GM19023 (cell line): ENCODE data around the gene ACSS2.

Source experiments
- ATAC-seq: cut with Tn5 transposase; IDR thresholded peaks from one replicate; pipeline ENCODE4 v1.9.1; 2021; ENCODE audit warnings: mild to moderate bottlenecking, moderate library complexity; ENCODE audit not compliant: unreplicated experiment

The ACSS2 gene

GRCh38 chr20:34945315-34946077 lies 69.1 kb downstream of the ACSS2 start:
- ATAC-seq, result no peak

- no peak for ATAC-seq
Observed at GRCh38 chr20:34946661-34947060, 70.2 kb downstream of the ACSS2 start.

GRCh38 chr20:34947336-34947735 lies 70.9 kb downstream of the ACSS2 start:
- no peak for ATAC-seq

DNA sequence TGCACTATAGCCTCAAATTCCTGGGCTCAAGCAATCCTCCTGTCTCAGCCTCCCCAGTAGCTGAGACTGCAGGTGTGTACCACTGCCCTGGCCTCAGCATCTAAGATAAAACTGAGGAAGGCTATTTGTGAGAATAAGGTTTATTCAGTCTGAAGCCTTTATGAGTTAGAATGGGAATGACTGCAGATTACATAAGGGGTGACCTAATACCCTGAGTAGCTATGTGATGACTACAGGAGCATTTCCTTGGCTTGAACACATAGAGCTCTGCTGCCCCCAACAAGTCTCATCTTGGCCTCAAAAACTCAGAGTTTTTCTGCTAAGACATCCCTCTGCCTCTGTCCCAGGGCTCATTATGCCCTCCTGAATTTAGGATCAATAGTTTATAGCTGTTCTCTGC lies 71.6 kb downstream of the ACSS2 start:
- ATAC-seq, result no peak

DNA sequence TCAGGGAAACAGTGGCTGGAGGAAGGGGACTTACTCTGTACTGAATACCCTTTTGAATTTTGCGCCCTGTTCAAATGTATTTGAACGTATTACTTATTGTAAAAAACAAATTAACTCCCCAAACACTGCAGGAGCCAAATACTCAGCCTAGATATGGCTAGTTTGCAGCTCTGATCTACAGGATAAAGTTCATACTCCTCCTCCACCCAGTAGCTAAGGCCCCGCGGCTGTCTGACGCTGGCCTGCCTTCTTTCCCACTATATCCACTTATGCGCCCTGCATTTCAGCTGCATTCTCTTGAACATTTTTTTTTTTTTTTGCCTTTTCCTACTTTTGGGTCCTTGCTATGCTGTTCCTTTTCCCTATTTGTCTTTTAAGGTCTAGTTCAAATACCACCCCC lies 72.7 kb downstream of the ACSS2 start:
- ATAC-seq, result no peak

GRCh38 chr20:34951252-34951651 lies 74.8 kb downstream of the ACSS2 start:
- no peak for ATAC-seq

GRCh38 chr20:34951652-34952051 lies 75.2 kb downstream of the ACSS2 start:
- ATAC-seq, result no peak

GRCh38 chr20:34952671-34953070 lies 76.3 kb downstream of the ACSS2 start:
- no peak for ATAC-seq

GRCh38 chr20:34953960-34954359 lies 77.5 kb downstream of the ACSS2 start:
- ATAC-seq, result no peak

DNA sequence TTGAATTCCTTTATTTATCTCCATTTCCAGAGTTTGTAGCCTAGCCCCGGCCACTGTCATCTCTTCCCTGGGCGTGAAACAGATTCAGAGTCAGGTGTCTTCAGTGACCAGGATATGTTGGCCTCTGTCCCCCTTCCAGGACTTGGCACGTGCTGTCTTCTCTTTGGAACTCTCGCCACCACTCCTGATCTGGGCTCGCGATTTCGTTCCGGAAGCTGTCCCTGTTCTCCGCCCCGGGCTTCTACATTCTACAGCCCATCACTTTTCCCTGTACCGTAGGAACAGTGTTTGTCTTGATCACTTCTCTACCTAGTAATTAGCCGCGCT lies 78.5 kb downstream of the ACSS2 start:
- no peak for ATAC-seq

DNA sequence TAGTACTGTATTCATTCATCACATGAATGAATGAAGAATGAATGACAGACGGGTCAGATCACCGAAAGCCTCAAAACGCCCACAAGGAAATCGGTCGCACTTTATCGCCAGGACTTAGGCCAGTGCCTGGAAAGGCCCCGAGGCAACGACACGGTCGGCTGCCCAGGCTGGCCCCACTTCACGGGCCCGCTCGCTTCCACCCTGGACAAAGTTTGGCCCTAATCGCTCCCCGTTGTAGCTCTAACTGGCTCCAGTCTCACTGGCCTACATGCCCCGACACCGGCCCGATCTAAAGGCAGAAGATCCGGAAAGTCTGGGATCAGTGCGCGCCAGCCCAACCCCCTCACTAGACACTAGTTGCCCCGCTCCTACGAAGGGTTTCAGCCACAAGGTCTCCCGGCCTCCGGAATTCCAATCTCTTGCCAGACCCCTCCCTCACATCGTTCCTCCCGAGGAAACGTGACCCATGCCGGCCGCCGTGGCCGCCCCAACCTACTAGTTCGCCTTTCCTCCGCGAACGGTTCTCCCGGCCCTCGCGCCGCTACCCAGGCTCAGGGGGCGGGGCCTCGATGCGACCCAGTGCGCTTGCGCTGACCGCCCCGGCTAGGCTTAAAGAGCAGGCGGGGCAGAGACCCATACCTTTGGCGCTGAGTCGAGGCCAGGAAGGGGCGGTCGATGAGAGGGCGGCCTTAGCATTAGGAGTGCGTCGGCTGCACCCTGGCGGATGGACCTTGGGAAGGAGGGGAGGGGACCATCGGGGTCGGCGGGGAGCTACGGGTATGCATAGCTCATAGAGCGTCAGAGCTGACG lies 79.0 kb downstream of the ACSS2 start, which contains the start of the genes GSS and MYH7B:
GSS (minus strand) TSS at position 576 of the 810 bp plus-strand sequence. CDS start 3,954 bp downstream, outside the sequence.
MYH7B (plus strand) TSS at position 638 of the 810 bp plus-strand sequence. CDS start 22,138 bp downstream, outside the sequence.
- peak; percentile 91 for ATAC-seq

GRCh38 chr20:34956041-34956458 lies 79.6 kb downstream of the ACSS2 start:
- no peak for ATAC-seq

DNA sequence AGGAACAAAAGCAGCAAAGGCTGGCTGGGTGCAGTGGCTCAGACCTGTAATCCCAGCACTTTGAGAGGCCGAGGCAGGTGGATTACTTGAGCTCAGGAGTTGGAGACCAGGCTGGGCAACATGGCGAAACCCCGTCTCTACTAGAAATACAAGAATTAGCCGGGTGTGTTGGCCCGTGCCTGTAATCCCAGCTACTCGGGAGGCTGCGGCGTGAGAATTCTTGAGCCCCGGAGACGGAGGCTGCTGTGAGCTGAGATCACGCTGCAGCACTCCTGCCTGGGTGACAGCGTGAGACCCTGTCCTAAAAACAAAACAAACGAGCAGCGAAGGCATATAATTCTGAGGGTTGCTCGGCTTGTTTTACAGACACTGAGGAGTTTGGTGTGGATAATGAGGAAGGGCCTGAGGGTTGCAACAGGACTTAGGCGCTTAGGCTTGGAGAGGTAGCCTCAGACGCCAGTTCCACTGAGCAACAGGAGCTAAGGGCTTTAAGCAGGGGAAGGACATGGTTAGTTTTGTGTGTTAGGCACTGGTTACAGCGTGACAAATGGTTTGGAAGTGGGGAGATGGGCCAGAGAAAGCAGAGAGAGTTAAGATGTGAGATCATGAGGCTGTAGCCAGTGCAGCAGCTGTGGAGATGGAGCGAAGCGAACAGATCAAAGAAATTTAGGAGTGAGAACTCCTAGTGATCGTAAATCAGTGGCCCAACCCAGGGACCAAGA lies 80.5 kb downstream of the ACSS2 start:
- ATAC-seq, result no peak

- ATAC-seq, result no peak
Observed at GRCh38 chr20:34964486-34964885, 88.1 kb downstream of the ACSS2 start.

DNA sequence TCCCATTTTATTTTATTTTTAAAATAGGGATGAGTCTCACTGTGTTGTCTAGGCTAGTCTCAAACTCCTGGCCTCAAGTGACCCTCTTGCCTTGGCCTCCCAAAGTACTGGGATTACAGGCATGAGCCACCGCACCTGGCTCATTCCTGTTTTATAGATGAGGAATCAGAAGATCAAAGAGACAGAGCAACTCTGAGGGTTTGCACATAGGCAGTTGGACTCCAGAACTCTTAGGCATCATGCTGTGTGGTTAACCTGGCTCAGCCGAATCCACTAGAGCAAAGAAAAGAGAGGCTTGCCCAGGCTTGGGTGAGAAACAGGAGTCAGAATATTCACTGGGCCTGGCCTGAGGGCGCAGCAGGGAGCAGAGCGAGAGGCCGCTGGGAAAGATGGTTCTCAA lies 88.6 kb downstream of the ACSS2 start:
- ATAC-seq, result no peak

DNA sequence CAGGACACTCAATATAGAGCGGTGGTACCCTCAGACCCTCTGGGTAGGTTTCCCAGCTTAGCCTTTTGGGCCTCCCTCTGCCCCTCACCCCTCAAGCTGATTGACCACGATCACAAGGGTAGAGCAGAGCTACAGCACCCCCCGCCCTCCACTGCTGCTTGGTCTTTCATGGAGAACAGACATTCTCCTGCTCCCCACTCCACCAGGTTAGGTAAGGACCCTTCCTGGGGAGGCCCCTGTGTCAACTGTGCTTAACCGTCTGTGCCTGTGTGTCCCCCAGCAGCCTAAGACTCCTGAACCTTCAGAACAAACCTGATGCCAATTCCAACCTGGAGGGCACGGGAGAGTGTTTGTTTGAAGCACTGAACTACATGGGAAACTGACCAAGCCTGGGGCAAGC lies 91.0 kb downstream of the ACSS2 start:
- ATAC-seq, result no peak

- no peak for ATAC-seq
Observed at GRCh38 chr20:34968042-34968775, 91.8 kb downstream of the ACSS2 start.

DNA sequence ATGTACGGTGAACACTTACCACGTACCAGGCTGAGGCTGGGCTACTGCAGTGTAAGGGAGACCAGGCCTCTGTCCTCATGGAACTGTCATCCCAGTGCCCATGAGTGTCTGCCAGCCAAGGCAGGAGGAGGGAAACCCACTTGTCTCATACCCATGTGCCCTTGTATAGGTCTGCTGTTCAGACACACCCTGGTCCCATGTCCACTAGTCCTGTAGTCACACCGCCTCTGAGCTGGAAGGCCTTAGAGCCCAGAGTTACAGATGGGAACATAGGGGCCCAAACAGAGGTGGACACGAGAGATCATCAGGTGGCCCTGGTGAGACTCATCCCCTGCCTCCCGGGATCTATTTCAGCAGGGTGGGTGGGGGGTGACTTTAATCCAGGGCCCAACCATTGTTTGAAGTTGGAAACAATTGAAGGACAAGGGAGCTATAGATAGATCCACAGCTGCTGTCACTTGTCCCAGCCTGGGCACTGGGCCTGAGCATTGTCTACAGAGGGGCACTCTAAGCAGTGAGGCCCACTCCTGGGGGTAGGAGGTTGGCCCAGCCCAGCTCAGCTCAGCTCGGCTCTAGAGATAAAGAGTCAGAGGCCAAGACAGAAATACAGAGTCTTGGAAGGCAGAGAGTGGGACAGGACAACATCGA lies 93.9 kb downstream of the ACSS2 start:
- ATAC-seq, result no peak

- ATAC-seq, result no peak
Observed at GRCh38 chr20:34970846-34971560, 94.6 kb downstream of the ACSS2 start.
